ENCODE results near the gene KDM1B. TPM values are rescaled to one million over a fixed set of nuclear protein-coding genes. Genes with fewer than 3 reads are reported as not detected.

The KDM1B gene
- total RNA-seq, 4 donors from 2014 or later: 46.2 to 89.5 (median 70.8) TPM

GRCh38 chr6:18265787-18266522 is 110.7 kb downstream of the KDM1B start:
- no peaks in the 10 kb centered on the region for H3K36me3 ChIP-seq
- DNase-seq: no peak
- intact Hi-C loops (cut with DNase I): no loop called here
- H3K27ac ChIP-seq: no peak overlapping the region
- H3K9me3 ChIP-seq: no peaks in the 10 kb centered on the region
- no peak overlapping the region for H3K4me3 ChIP-seq (replicated peaks in 1 of 3)
- H3K27me3 ChIP-seq: no peaks in the 10 kb centered on the region
- no peak for TF ChIP-seq CTCF (IDR thresholded peaks at IDR 0.05)
- TF ChIP-seq POLR2A (IDR thresholded peaks at IDR 0.05): no peak
- WGBS, 2 donors: 96 to 100% methylated on average over 9 to 13 of the region's 14 CpGs
- H3K4me1 ChIP-seq: peaks cover 12 to 21% of the 10 kb centered on the region in 2 donors

- peaks cover 8 to 15% of the 10 kb centered on the region in 2 donors for H3K4me1 ChIP-seq
- no peak overlapping the region for H3K4me3 ChIP-seq (replicated peaks in 1 of 3)
- H3K9me3 ChIP-seq: no peaks in the 10 kb centered on the region
- no peaks in the 10 kb centered on the region for H3K27me3 ChIP-seq
- no peaks in the 10 kb centered on the region for H3K36me3 ChIP-seq
- DNase-seq: no peak
- TF ChIP-seq CTCF (IDR thresholded peaks at IDR 0.05) (no peak), POLR2A (IDR thresholded peaks at IDR 0.05) (no peak)
- WGBS, 2 donors: 72 to 88% methylated on average over 11 of the region's 11 CpGs
- no peak overlapping the region for H3K27ac ChIP-seq
- intact Hi-C loops (cut with DNase I): no loop called here
Measured at GRCh38 chr6:18266523-18266912, 111.3 kb downstream of the KDM1B start.

GRCh38 chr6:18268066-18268465 is 112.8 kb downstream of the KDM1B start:
- Histone ChIP-seq H3K9me3 (no peaks in the 10 kb centered on the region), H3K36me3 (no peaks in the 10 kb centered on the region), H3K4me3 (replicated peaks in 1 of 3) (no peak overlapping the region), H3K4me1 (peaks cover 0 to 5% of the 10 kb centered on the region in 2 donors), H3K27ac (no peak overlapping the region), H3K27me3 (no peaks in the 10 kb centered on the region)
- intact Hi-C loops (cut with DNase I): no loop called here
- TF ChIP-seq POLR2A (IDR thresholded peaks at IDR 0.05) (no peak), CTCF (IDR thresholded peaks at IDR 0.05) (no peak)
- 69 to 74% methylated on average over 4 of the region's 4 CpGs for WGBS, 2 donors
- no peak for DNase-seq

- WGBS, 2 donors: 80 to 85% methylated on average over 3 of the region's 3 CpGs
Measured at GRCh38 chr6:18269253-18269652, 114.0 kb downstream of the KDM1B start.

More at GRCh38 chr6:18269253-18269652, 114.0 kb downstream of the KDM1B start:
- Histone ChIP-seq H3K9me3 (no peaks in the 10 kb centered on the region), H3K27me3 (no peaks in the 10 kb centered on the region), H3K36me3 (no peaks in the 10 kb centered on the region), H3K4me1 (peaks cover 0 to 5% of the 10 kb centered on the region in 2 donors), H3K4me3 (replicated peaks in 1 of 3) (no peak overlapping the region), H3K27ac (no peak overlapping the region)
- intact Hi-C loops (cut with DNase I): no loop called here
- no peak for TF ChIP-seq CTCF (IDR thresholded peaks at IDR 0.05)
- no peak for TF ChIP-seq POLR2A (IDR thresholded peaks at IDR 0.05)
- no peak for DNase-seq

Data from thyroid gland (tissue), 4 donors.